GM12878 (cell line): Measurements from ENCODE around the gene MICALL2. TPM values are rescaled to one million over a fixed set of nuclear protein-coding genes. Genes with fewer than 3 reads are reported as not detected.

ENCODE experiments used
- ATAC-seq: fragments of 200-7000 bp; cut with Tn5 transposase; 3 replicates; pipeline ENCODE4 v1.9.1; 2020; ENCODE audit warnings: mild to moderate bottlenecking, moderate library complexity
- BruUV-seq: library from RNA; stranded (reverse); fragments of 400-500 nt; replicated peaks from 2 replicates; lab custom pipeline; 2021; lab: Mats Ljungman, UMichigan
- CTCF ChIA-PET: fragments of 300-600 bp; sonication (Branson Sonifier 250); formaldehyde crosslinking; extraction: SDS; loops from one replicate; lab custom pipeline; 2021; ENCODE audit warnings: inconsistent platforms; lab: Yijun Ruan, JAX
- POLR2A ChIA-PET: fragments of 350-600 bp; formaldehyde crosslinking; extraction: SDS; loops from one replicate; lab custom pipeline; 2021; ENCODE audit warnings: inconsistent platforms; lab: Charles Lee
- RAD21 ChIA-PET: fragments of 300-600 bp; sonication (Branson Sonifier 250); formaldehyde crosslinking; loops from one replicate; lab custom pipeline; 2023; ENCODE audit warnings: antibody characterized with exemption; ENCODE audit not compliant: unreplicated experiment; lab: Charles Lee
- SMC1A ChIA-PET: fragments of 300-600 bp; sonication (Branson Sonifier 250); formaldehyde crosslinking; loops from one replicate; lab custom pipeline; 2023; ENCODE audit not compliant: unreplicated experiment, uncharacterized antibody; lab: Charles Lee
- DNase-seq: peaks from one replicate; pipeline ENCODE4 v3.0.0-alpha.2; 2011; ENCODE audit warnings: low read depth, low spot score
- FAIRE-seq: peaks from 3 replicates; lab custom pipeline; 2011; peaks lifted over from hg19 to GRCh38; lab: Jason Lieb, UNC
- H2AFZ ChIP-seq: 2 replicates; pipeline ENCODE4 v1.6.0; 2011; ENCODE audit warnings: low read depth, low read length, control low read depth; ENCODE audit not compliant: control insufficient read depth
- H3K27ac ChIP-seq: 2 replicates; pipeline ENCODE4 v1.5.1; 2011; ENCODE audit warnings: control low read depth; ENCODE audit not compliant: control insufficient read depth, insufficient read depth
- H3K27me3 ChIP-seq, 2 experiments: replicated peaks in 1 of 2; 2 replicates each; pipeline versions ENCODE4 v1.6.0 to v1.6.1; 2011; ENCODE audit warnings: low read length in 1 of 2; ENCODE audit not compliant: control insufficient read depth in 2 of 2, insufficient read depth in 2 of 2
- H3K36me3 ChIP-seq, 2 experiments: 2 replicates each; pipeline ENCODE4 v1.5.1; 2011; ENCODE audit warnings: low read length in 1 of 2; ENCODE audit not compliant: control insufficient read depth in 2 of 2, insufficient read depth in 2 of 2
- H3K4me1 ChIP-seq: 2 replicates; pipeline ENCODE4 v1.6.1; 2011; ENCODE audit warnings: mild to moderate bottlenecking, low read length, moderate library complexity, mixed read lengths; ENCODE audit not compliant: control insufficient read depth, insufficient read depth
- H3K4me2 ChIP-seq: 2 replicates; pipeline ENCODE4 v1.6.0; 2011; ENCODE audit warnings: control low read depth; ENCODE audit not compliant: control insufficient read depth, insufficient read depth
- H3K4me3 ChIP-seq: fragments of 200-600 bp; sonication (generic); 2 replicates; pipeline ENCODE4 v1.5.1; 2016
- H3K79me2 ChIP-seq: 2 replicates; pipeline ENCODE4 v1.6.0; 2011; ENCODE audit warnings: low read length; ENCODE audit not compliant: control insufficient read depth, insufficient read depth
- H3K9ac ChIP-seq: 2 replicates; pipeline ENCODE4 v1.8.0; 2011; ENCODE audit warnings: low read length, control low read depth, mixed read lengths; ENCODE audit not compliant: control insufficient read depth, insufficient read depth
- H3K9me3 ChIP-seq: replicated peaks from 3 replicates; pipeline ENCODE4 v1.5.1; 2011; ENCODE audit warnings: mild to moderate bottlenecking, low read length; ENCODE audit not compliant: control insufficient read depth, insufficient read depth
- H4K20me1 ChIP-seq: 2 replicates; pipeline ENCODE4 v1.6.0; 2011; ENCODE audit not compliant: control insufficient read depth, insufficient read depth
- BHLHE40 ChIP-seq, 2 experiments: fragments of 450-650 bp in 1 of 2; IDR thresholded peaks; 2 replicates each; pipeline ENCODE4 v1.6.1; 2011 to 2017; ENCODE audit warnings: low read depth in 2 of 2, borderline replicate concordance in 1 of 2, improper control_type of control experiment in 1 of 2, low read length in 1 of 2, mild to moderate bottlenecking in 1 of 2
- EED ChIP-seq: sonication (generic); IDR thresholded peaks from 2 replicates; pipeline ENCODE4 v1.6.1; 2016; ENCODE audit warnings: antibody characterized with exemption, low read depth
- EP300 ChIP-seq, 2 experiments: fragments of 150-350 bp in 1 of 2; IDR thresholded peaks; 2 replicates each; pipeline ENCODE4 v1.6.1; 2011 to 2012; ENCODE audit warnings: low read depth in 2 of 2, low read length in 2 of 2, borderline replicate concordance in 1 of 2, improper control_type of control experiment in 1 of 2, inconsistent platforms in 1 of 2; ENCODE audit not compliant: control insufficient read depth in 1 of 2
- FOS ChIP-seq: IDR thresholded peaks from 3 replicates; pipeline ENCODE4 v1.6.1; 2011; ENCODE audit warnings: borderline replicate concordance; ENCODE audit not compliant: insufficient read length; ENCODE audit errors: extremely low read depth
- FOXK2 ChIP-seq: fragments of 450-650 bp; IDR thresholded peaks from 2 replicates; pipeline ENCODE4 v1.6.1; 2017; ENCODE audit warnings: mild to moderate bottlenecking, moderate library complexity
- PKNOX1 ChIP-seq: fragments of 450-650 bp; IDR thresholded peaks from 2 replicates; pipeline ENCODE4 v1.6.1; 2016; ENCODE audit warnings: mild to moderate bottlenecking
- POU2F2 ChIP-seq: IDR thresholded peaks from 3 replicates; pipeline ENCODE4 v1.6.1; 2011; ENCODE audit warnings: low read depth, mild to moderate bottlenecking, low read length, borderline replicate concordance
- RAD21 ChIP-seq: IDR thresholded peaks from 2 replicates; pipeline ENCODE4 v1.6.1; 2011; ENCODE audit warnings: mild to moderate bottlenecking, low read depth, low read length, moderate library complexity; ENCODE audit not compliant: insufficient read depth
- RCOR1 ChIP-seq: conservative IDR thresholded peaks from 2 replicates; pipeline ENCODE4 v1.6.1; 2012; ENCODE audit warnings: low read depth, low read length, improper control_type of control experiment
- RELB ChIP-seq: fragments of 450-650 bp; IDR thresholded peaks from 2 replicates; pipeline ENCODE4 v1.6.1; 2017; ENCODE audit warnings: low read depth, mild to moderate bottlenecking, moderate library complexity
- SUPT20H ChIP-seq: IDR thresholded peaks from 2 replicates; pipeline ENCODE4 v1.6.1; 2011; ENCODE audit warnings: low read depth, mild to moderate bottlenecking, low read length, moderate library complexity, borderline replicate concordance; ENCODE audit not compliant: control insufficient read depth
- USF2 ChIP-seq: IDR thresholded peaks from 2 replicates; pipeline ENCODE4 v1.6.1; 2011; ENCODE audit warnings: low read depth, low read length, improper control_type of control experiment, borderline replicate concordance
- WRNIP1 ChIP-seq: IDR thresholded peaks from 2 replicates; pipeline ENCODE4 v1.6.1; 2011; ENCODE audit warnings: low read depth, low read length, improper control_type of control experiment, borderline replicate concordance
- ZNF384 ChIP-seq: IDR thresholded peaks from 2 replicates; pipeline ENCODE4 v1.6.1; 2012; ENCODE audit warnings: low read depth, mild to moderate bottlenecking, low read length, improper control_type of control experiment, borderline replicate concordance
- WGBS: methylation state at CpG from one replicate; pipeline ENCODE4 v1.1.6; 2016; ENCODE audit warnings: low lambda C conversion rate; ENCODE audit not compliant: insufficient replicate concordance, insufficient coverage; ENCODE audit errors: missing lambda C conversion rate; 5-methylcytosine and 5-hydroxymethylcytosine counted together
- in situ Hi-C: fragments of 300-500 bp; cut with MboI; formaldehyde crosslinking; loops from 9 replicates; pipeline ENCODE4 v1.14.3; 2018; ENCODE audit warnings: mixed read lengths
- intact Hi-C: fragments of 100-400 bp; cut with micrococcal nuclease; formaldehyde crosslinking; loops from one replicate; pipeline ENCODE4 v1.14.2; 2022; ENCODE audit not compliant: unreplicated experiment
- polyA plus RNA-seq, 11 experiments: library from polyadenylated mRNA; depleted of rRNA in 4 of 11; unstranded in 6 of 11; stranded (reverse) in 5 of 11; fragments of >200 nt; fragmentation: Nextera tagmentation in 4 of 11; fragmentation: Illumina TruSeq in 1 of 11; extraction: Ambion mirVana in 4 of 11; extraction: Trizol in 1 of 11; gene quantifications; 1 replicate in 1 of 11; 2 replicates in 10 of 11; pipeline versions ENCODE4 v1.2.1 to v1.2.3, GENCODE V29; 2011 to 2016; ENCODE audit warnings: inconsistent platforms in 2 of 11, missing spikeins in 2 of 11, low read depth in 1 of 11
- total RNA-seq, 4 experiments: library from RNA; depleted of rRNA in 3 of 4; stranded (reverse); fragments of >200 nt in 3 of 4; fragmentation: Illumina TruSeq in 1 of 4; extraction: Trizol in 1 of 4; gene quantifications; 2 replicates each; pipeline versions ENCODE4 v1.2.1 to v1.2.3, GENCODE V29; 2013 to 2021

The MICALL2 gene
- total and polyA plus RNA-seq, 10 of the 15 experiments (the other 5 are each of a cell fraction or from before 2014, with no cell fraction given) = 0.04 to 1.7 (median 0.83) TPM; not detected in 3

GRCh38 chr7:1450431-1450830 is 8.8 kb downstream of the MICALL2 start:
- H4K20me1 ChIP-seq = no peaks in the 10 kb centered on the region
- SMC1A ChIA-PET = no interaction called here
- no peak overlapping the region for H3K9ac ChIP-seq
- TF ChIP-seq EED (no peak), USF2 (no peak), FOS (no peak), RAD21 (no peak), RCOR1 (no peak)
- RAD21 ChIA-PET = no interaction called here
- POLR2A ChIA-PET = no interaction called here
- no peak overlapping the region for H3K27ac ChIP-seq
- no peak overlapping the region for H2AFZ ChIP-seq
- FAIRE-seq (no peak), DNase-seq (no peak), ATAC-seq (no peak)
- 36% methylated on average over 14 of the region's 18 CpGs for WGBS
- H3K27me3 ChIP-seq = no peaks in the 10 kb centered on the region
- H3K79me2 ChIP-seq = no peaks in the 10 kb centered on the region
- no peak overlapping the region for H3K4me2 ChIP-seq
- no peaks in the 10 kb centered on the region for H3K4me1 ChIP-seq
- in situ Hi-C loops (no loop called here), intact Hi-C loops (no loop called here)
- CTCF ChIA-PET = no interaction called here
- no TSS peak for BruUV-seq
- H3K36me3 ChIP-seq = no peaks in the 10 kb centered on the region
- H3K9me3 ChIP-seq = no peaks in the 10 kb centered on the region
- H3K4me3 ChIP-seq = no peak overlapping the region

DNA sequence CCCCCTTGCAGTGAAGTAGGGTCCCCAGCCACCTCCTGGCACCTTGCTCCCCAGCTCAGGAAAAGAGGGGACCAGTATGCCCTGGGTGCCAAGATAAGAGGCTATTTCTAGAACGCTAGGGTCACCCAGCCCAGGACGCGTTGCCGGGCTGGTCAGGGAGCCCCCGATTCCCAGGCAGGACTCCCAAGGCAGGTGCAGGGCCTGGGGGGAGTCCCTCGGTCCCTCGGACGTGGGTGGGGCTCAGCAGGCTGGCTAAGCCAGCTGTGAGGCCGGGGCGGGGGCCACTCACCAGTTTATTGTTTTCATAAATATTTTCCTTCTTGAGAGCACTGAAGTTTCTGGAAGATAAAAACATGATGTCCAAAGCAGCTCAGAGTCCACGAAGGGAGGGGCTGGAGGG is 9.3 kb downstream of the MICALL2 start:
- BruUV-seq = no TSS peak
- SMC1A ChIA-PET = no interaction called here
- POLR2A ChIA-PET = no interaction called here
- CTCF ChIA-PET = no interaction called here
- FAIRE-seq (no peak), ATAC-seq (no peak), DNase-seq (no peak)
- H3K36me3 ChIP-seq = no peaks in the 10 kb centered on the region
- H3K27me3 ChIP-seq = no peaks in the 10 kb centered on the region
- intact Hi-C loops (no loop called here), in situ Hi-C loops (no loop called here)
- no peak overlapping the region for H3K27ac ChIP-seq
- H4K20me1 ChIP-seq = no peaks in the 10 kb centered on the region
- no peak overlapping the region for H2AFZ ChIP-seq
- no peak for TF ChIP-seq PKNOX1
- no peak for TF ChIP-seq SUPT20H
- TF ChIP-seq ZNF384 = no peak
- TF ChIP-seq RELB = no peak
- no peak for TF ChIP-seq EP300 (IDR thresholded peaks at IDR 0.05; ENCODE audit: borderline replicate concordance in 1 of 2, control insufficient read depth in 1 of 2, low read depth in 2 of 2, low read length in 2 of 2)
- no peak for TF ChIP-seq BHLHE40 (IDR thresholded peaks at IDR 0.05; ENCODE audit: borderline replicate concordance in 1 of 2, low read depth in 2 of 2, low read length in 1 of 2)
- no peak for TF ChIP-seq EED
- no peak for TF ChIP-seq POU2F2
- TF ChIP-seq FOXK2 = no peak
- no peak for TF ChIP-seq WRNIP1
- no peak overlapping the region for H3K4me3 ChIP-seq
- H3K9me3 ChIP-seq = no peaks in the 10 kb centered on the region
- H3K4me1 ChIP-seq = no peaks in the 10 kb centered on the region
- RAD21 ChIA-PET = no interaction called here
- no peaks in the 10 kb centered on the region for H3K79me2 ChIP-seq
- H3K4me2 ChIP-seq = no peak overlapping the region
- no peak overlapping the region for H3K9ac ChIP-seq
- 9% methylated on average over 11 of the region's 11 CpGs for WGBS
